CD4-positive, alpha-beta T cell treated with Interleukin-4 for 1 hour (primary cell): ENCODE measurements around the gene CDH22.
A peak's percentile ranks its signal among the peaks of the same experiment; 100 is the strongest.

Experiments used
- DNase-seq, 2 donors: peaks; one replicate each; pipeline ENCODE4 v3.0.0-alpha.2; 2020 to 2022

CDH22 gene

DNA sequence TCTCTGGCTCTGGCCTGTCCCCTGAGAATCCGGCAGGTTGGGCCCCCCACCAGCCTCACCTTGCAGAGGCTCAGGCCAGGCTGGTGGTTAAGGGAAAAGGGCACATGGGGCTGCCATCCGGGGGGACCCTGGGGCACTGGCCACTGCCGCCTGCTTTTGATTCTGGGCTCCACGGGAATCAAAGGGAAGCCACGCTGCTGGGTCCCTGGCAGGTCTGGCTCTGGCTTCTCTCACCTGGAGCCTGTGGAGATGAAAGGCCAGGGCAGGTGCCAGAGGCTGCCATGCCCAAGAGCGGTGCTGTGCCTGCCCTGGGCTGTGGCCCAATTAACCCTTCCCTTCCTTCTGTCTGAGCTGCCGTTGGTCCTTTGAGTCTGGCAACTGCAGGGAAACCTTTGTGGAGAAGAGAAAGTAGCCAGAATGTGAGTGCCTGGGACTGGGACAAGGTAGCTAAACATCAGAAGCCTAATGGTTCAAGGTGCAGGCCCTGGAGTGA, 9.4 kb upstream of the CDH22 start:
- no peak for DNase-seq

DNA sequence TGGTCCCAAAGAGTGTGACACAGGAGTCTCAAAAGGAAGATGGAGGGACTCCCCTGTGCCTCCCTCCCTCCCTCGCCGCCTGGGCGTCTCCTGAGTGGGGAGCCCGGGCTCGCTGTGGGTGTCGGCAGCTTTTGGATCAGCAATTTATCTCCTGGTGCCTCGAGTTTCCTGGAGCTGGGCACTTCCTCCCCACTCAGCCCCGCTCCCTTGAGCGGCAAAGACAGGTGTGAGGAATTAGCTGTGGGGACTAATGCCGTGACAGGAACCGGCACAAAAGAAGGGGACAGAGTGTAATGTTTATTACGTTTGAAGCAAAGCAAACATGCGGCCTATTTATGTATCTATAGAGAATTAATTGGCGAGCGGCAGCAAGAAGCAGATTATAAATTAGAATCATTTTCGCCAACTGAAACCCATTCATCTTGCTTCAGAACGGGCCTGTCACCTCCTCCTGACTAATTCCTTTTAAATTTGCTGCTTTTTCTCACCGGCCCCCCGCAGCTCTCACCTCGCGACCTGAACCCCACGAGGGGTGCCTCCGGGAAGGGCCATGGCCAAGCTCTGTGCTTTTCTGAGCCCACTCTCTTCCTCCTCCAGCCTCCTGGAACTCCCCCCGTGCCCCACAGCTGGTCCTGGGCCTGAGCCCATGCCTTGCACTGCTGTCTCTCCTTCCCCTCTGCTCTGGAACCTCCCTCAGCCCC, 8.8 kb upstream of the CDH22 start:
- no peak for DNase-seq

DNA sequence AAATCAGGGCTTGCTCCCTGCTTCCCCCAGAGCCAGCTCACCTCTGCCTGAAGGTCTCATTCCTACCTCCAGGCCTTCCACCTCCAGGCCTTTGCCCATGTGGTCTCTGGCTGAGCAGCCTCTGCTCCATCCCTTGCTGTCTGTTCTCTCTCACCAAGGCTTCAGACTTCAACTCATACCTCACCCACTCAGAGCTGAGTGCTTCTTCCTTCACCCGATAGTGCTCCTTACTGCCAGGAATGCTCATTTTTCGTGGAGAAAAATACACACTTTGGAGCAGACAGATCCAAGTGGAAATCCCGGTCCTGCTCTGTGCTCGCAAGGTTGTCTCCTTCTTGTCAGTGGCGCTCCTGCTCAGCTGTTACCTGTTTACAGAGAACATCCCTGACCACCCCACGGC, 7.0 kb upstream of the CDH22 start:
- no peak for DNase-seq

DNA sequence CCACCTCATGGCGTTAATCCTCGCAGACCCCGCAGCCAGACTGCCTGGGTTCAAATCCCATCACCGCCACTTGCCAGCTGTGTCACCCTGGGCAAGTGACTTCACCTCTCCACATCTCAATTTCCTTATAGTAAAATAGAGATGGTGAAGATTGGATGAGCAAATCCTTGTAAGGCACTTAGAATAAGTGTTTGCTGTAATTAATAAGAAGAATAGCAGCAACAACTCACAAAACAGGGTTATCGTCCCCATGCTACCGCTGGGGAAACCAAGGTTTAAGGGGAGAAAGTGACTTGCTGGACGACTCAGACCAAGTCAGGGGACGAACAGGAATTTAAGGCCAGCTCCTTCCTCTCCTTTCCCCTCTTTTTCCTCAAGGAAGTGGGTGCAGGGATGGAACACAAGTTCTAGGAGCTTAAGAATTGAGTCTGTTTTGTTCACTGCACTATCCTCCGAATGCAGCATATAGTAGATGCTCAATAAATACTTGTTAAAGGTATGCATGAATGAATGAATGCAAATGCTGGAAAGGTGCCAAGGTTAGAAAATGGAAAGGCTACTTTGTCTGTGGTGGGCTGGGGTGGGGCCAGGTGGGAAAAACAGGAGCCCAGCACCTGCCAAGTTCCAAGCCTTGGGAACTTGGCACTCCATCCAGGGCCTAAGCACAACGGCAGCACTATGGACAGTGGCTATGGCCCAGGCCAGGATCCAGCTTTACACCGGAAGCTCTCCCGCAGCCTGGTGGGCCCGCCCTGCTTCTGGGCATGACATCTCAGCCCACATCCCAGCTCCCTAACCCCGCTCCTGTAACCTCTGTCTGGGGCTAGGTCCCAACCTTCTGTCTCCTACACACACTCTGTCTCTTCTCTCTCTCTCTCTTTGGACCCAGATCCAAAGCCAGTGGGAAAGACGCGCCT, 4.9 kb upstream of the CDH22 start:
- DNase-seq = no peak

DNA sequence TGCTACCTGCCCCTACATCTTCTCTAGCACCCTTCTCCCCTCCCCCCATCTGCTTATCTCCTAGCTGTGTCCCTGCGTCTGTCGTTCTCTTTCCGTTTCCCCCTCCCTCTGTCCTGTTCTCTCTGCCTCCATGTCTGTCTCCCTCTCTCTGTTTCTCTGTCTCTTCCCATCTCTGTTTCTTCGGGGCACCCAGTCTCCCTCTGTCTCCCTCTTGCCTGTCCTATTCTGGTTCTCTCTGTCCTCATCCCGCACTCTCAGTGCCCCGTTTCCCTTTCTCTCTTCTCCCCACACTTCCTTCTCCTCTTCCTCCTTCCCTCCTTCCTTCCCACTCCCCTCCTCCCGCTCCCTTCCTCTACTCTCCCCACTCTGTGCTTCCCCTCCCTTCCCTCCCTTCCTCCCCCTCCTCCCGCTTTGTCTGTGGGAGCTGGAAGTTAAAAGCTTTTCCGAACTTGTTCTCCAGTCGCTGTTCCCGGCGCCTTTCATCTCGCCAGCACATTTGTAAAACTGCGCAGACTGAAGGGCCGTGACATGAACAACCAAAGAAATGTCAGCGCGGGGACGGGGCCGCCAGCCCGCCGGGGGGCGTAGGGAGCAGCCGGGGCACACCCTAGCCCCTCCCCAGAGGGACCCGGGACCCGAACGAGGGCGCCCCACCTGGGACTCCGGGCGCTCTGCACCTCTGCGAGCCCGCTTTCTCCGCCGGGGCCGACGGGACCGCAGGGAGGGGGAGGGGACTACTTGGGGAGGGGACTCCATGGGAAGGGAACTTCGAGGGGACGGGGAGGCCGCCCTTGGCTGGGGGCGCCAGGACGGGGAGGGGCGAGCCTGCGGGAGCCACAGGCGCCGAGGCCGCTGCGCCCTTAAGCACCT, 4.0 kb upstream of the CDH22 start:
- no peak for DNase-seq

DNA sequence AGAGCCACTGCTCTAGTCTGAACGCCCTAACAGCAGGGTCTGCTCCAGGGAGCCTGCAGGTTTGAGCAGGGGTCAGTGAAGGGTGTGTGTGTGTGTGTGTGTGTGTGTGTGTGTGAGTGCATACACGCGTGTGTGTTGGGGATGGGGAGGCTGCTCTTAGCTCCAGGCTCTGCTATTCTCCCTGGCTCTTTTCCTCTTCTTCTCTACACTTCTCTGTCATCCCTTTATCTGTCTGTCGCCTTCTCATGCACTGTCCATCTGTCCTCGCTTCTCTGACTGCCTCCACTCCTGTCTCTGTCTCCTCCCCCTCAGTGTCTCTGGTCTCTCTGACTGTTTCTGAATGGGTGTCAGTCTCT, 3.4 kb upstream of the CDH22 start:
- DNase-seq = no peak

DNA sequence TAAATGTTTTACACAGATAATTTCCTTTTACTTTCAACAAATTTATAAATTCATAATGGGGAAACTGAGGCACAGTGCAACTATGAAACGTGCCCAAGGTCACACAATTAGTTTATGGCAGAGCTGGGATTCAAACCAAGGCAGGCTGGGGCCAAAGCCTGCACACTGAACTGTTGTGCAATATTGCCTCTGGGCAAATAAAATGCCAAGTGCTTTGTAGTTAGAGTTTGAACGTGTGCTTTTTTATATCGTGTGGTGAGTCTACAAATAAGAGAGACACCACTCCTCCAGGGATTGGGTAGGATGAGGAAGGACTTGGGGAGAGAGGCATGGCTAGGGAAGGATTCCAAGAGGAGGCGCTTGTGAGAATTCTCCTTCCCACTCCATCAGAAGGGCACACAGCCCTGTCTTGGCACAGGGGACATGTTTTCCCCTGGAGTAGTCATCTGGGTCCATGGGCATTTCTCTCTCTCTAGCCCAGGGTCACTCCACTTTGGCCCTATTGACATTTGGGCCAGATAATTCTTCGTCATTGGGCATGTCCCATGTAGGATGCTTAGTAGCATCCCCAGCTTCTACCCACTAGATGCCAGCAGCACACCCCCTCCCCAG, 2.8 kb upstream of the CDH22 start:
- DNase-seq = no peak

DNA sequence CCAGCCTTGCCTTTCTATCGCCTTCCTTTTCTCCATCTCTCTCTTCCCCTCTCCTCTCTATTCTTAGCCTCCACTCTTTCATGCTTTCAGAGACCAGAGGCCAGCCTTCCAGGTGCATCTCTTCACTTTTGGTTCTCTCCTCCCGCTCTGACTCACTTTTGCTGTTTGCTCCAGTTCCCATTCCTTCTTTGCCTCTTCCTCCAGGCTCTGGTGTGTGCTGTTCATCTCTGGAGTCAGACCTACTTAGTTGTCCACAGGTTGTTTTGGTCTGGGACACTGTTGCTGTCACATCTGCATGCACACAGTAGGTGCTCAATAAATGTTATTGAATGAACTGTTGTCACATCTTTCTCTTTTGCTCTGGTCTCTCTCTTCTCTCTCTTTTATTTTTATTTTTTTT, 1.6 kb upstream of the CDH22 start:
- DNase-seq = no peak

DNA sequence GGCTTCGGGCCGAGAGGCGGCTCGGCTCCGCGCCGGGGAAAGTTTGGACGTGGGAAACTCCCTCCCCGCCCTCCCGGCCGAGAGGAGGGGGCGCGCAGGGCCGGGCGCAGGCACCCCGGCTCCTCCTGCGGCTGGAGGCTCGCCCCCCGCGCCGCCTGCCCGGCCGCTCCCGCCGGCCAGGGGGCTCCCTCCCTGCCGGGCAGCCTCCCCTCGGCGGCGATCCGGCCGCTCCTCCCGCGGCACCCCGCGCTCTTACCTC, 370 bp downstream of the CDH22 start:
- no peak for DNase-seq

DNA sequence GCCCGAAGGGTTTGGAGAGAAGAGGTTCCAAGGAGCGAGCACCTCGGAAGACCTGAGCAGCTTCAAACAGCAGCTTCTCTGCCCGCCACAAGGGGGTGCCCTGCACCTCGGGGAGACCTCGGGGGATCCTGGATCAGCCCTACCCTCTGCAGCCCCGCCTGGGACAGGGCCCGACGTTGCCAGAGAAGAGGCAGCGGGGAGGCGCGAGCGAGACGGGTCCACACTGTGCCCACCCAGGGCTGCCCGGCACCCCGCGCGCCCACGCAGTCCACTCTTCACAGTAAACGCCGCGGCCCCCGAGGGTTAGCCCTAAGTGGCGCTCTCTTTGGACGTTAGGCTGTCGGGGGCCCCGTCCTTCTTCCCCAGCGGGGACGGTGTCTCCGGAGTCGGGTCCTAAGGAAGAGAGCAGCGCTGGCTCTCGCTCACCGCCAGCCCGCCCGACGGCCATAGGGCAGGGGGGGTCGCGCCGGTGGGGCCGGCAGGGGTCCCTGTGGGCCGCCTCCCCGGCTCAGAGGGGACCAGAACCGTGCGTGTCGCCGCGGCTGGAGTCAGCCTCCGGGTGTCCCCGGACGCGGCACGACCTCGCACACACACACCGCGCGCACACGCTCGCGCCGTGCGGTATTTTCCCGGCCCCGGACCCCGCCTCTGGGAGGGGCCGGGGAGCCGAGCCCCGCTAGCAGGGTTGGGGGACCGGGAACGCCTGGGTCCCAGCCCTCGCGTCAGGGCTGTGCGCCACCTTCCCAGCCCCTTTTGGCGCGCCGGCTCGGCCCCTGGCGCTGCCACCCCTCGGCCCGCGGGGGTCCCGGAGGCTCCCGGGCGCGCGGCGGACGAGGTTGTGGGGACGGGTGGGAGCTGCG, 929 bp downstream of the CDH22 start:
- peak; percentile 74 to 75 for DNase-seq

DNA sequence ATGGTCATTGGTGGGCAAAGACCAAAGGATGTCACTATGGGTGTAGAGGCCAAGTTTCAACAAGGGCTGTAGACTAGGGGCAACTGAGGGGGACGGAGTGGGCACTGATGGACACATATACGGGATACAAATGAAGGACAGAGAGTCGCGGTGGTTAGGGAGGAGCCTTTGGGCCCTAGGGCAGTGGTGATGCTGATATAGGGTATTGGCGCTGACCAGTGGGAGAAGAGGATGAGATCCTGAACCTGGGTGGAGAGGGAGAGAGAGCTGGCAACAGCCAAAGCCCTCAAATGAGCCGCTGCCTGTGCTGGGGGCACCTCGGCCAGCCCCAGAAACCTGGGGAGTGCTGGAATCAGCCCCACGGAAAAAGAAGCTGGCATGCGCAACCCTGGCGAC, 1.6 kb downstream of the CDH22 start:
- DNase-seq = no peak

DNA sequence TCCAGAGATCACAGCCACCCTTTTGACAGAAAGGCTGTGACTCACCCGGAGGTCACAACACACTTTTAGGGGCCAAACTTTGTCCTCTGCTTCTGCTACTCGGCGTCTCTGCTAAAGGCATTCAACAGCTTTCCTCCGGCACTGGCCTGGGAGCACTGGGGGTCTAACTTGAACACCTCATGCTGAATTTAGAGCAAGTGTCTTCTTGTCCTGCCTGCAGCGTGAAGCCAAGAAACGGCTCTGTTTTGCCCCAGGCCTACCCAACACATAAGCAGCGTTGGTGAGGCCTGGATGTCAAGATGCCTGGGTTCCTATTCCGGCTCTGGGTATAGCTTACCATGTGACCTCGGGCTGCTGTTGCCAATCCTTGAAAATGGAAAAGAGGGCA, 2.3 kb downstream of the CDH22 start:
- no peak for DNase-seq

DNA sequence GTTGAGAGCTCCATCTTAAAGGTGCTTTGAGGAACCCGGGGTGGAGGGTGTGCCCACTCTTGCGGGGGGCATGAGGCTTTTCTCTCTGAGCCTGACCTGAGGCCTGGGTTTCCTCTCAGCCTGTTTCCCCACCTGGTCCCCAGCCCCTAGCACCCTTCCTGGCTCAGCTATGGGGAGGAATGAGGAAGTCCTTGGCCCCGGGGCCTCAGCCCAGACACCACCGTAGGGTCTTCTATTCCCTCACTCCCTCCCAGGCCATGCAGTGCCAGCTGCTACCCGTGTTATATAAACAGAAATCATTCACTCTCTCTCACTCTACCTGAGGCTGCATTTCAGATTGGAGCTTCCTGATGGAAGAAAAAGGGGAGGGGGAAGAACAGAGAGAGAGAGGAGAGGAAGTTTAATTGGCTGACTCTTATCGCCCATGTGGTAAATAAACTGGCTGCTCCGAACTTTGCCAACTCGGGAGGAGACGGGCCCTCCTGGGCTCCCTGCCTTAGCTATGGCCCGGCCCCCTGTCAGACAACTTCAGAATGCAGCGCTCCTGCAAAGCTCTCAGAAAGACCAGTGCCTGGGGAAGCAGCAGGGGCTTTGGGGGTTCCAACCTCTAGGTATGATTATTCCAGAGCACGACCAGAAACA, 2.8 kb downstream of the CDH22 start:
- DNase-seq = no peak

DNA sequence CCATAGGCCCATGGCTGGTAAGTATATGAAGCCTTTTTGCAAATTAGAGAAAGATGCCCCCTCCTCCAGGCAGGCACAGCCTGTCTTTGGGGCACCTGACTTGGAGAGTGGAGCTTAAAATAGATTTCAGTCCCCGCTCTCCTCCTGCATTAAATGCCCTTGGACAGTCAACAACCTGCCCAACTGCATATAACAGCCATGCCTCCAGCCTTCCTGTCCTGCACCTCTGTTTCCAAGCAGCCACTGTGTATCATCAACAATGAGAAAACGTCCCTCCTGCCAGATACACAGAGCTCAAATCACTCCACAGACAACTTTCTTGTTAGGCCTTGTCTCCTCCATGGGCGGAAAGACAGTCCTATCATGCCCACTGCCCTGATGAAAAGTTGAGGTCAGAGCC, 3.4 kb downstream of the CDH22 start:
- no peak for DNase-seq

DNA sequence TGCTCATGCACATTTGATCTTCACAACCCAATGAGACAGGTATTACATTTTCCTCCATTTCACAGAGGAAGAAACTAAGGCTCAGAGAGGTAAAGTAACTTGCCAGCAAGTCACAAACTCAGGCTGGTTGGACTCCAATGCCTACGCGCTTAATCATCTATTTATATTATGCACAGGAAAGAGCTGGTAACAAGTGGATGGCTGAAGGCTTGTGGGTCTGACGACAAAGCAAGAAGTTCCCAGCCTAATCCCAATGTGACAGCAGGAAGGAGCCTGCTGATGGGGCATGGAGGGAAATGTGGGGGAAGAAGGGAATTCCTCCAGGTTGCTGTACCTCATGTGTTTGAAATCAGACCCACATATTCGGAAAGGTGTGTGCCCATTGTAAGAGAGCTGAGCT, 3.9 kb downstream of the CDH22 start:
- no peak for DNase-seq

DNA sequence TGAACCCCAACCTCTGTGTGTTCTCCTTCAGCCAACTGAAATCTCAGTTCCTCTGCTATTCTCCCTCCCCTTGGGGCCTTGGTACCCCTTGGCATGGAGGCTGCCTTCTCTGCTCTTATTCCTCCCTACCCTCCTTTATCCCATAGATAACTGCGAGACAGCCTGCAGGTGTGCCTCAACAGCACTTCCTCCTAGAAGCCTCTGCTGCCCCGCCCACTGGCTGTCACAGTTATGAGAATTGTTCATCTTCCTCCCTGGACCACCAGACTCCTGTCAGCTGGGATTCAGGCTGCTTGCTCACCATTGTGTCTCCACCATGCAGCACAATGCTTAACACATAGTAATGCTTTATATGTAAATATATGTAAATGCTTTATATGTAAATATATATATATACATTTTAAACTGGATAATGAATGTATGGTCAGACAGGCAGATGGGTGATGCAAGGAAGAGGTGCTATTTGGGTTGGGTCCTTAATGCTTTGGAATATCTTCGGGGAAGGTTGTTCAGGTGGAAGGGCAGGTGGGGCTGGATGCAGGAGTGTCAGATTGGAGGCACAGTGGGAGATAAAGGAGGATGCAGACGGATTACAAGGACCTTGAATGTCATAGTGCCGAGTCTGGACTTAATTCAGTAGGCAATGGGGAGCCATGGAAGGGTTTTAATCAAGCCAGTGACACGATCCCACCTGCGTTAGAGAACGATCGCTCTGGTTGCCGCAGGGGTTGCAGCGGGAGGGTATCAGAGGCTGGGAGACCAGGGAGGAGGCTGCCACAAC, 4.9 kb downstream of the CDH22 start:
- no peak for DNase-seq

DNA sequence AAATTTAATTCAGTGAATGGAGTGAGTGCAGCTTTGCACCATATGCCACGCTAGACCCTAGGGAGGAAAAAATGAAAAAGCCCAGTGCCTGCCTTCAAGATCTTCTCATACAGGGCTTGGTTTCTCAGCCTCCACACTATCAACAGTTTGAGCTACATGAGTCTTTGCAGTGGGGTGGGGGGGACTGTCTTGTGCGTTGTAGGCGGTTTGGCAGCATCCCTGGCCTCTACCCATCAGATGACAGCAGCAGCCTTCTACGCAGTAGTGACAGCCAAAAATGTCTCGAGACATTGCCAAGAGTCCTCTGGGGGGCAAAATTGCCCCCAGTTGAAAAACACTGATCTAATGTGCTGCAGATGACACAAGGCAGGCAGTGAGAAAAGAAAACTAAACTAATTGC, 6.2 kb downstream of the CDH22 start:
- no peak for DNase-seq

DNA sequence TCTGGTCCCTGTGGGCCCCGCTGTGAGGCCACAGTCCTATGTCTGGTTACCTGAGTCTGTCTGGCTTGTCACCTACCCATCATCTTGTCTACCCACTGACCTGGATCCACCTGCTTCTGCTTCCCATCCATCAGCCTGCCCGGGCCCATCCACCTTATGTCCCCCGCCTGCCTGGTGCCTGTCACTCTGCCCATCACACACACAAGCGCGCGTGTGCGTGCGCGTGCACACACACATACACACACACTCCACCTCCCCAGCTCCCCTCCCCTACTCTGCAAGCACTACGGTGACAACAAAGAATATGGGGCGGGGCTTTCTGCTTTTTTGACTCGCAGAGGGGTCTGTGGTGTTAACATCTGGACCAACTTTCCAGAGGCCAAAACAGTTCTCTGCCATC, 8.0 kb downstream of the CDH22 start:
- no peak for DNase-seq

DNA sequence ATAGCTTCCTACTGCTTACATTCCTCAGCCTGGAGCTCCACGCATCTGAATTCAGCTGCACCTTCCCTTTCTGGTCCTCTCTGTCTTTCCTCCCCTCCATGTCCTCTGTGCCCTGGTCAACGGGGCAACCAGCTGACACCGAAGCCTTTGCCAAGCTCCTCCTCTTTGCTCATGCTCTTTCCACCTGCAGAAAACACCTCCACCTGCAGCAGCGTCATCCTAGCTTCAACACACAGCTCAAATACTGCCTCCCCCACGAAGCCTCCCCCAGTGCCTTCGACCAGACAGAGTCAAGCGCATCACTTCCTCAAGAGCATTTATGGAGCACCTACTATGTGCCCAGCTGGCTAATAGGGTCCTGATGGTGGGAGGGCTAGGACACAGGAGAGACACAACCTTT, 9.2 kb downstream of the CDH22 start:
- no peak for DNase-seq

DNA sequence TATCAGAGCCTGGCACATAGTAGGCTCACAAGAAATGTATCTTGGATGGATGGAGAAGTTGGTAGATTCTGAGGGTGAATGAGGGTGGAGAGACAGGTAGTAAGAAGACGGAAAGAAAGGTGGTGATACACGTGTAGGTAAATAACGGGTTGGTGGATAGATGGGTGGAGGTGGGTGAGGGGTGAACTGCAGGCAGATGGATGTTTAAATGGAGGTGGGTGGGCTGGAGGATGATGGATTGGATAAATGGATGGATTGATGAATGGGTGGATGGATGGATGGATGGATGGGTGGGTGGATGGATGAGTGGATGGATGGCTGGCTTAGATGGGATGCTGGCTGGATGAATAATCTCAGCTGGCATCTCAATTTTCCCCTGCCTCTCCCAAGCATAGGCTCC, 9.9 kb downstream of the CDH22 start:
- no peak for DNase-seq
